Parathyroid adenoma (tissue), 2 donors: Measurements from ENCODE around the gene SKIDA1.

ENCODE experiments used
- H2AFZ ChIP-seq: fragments of 300-600 bp; sonication (generic); one replicate; pipeline ENCODE4 v1.7.0; 2017; ENCODE audit warnings: antibody characterized with exemption, mild to moderate bottlenecking
- H3K27ac ChIP-seq: fragments of 300-600 bp; sonication (generic); one replicate; pipeline ENCODE4 v1.7.0; 2017
- H3K27me3 ChIP-seq: fragments of 300-600 bp; sonication (generic); one replicate; pipeline ENCODE4 v1.7.0; 2017; ENCODE audit warnings: low read length; ENCODE audit not compliant: control insufficient read depth, insufficient read depth
- H3K36me3 ChIP-seq: fragments of 300-600 bp; sonication (generic); one replicate; pipeline ENCODE4 v1.7.0; 2017; ENCODE audit warnings: low read length; ENCODE audit not compliant: control insufficient read depth, insufficient read depth
- H3K4me1 ChIP-seq: fragments of 300-600 bp; sonication (generic); one replicate; pipeline ENCODE4 v1.7.0; 2017; ENCODE audit warnings: control low read depth
- H3K4me2 ChIP-seq: fragments of 300-600 bp; sonication (generic); one replicate; pipeline ENCODE4 v1.7.0; 2017; ENCODE audit warnings: low read length
- H3K4me3 ChIP-seq: fragments of 300-600 bp; sonication (generic); one replicate; pipeline ENCODE4 v1.7.0; 2017; ENCODE audit warnings: low read depth, low read length
- H3K79me2 ChIP-seq: fragments of 300-600 bp; sonication (generic); one replicate; pipeline ENCODE4 v1.7.0; 2017; ENCODE audit warnings: control low read depth
- H3K9ac ChIP-seq: fragments of 300-600 bp; sonication (generic); one replicate; pipeline ENCODE4 v1.7.0; 2017; ENCODE audit warnings: mild to moderate bottlenecking
- H3K9me3 ChIP-seq: fragments of 300-600 bp; sonication (generic); one replicate; pipeline ENCODE4 v1.7.0; 2017; ENCODE audit warnings: low read length; ENCODE audit not compliant: control insufficient read depth
- CTCF ChIP-seq: fragments of 300-600 bp; sonication (generic); IDR thresholded peaks from one replicate; pipeline ENCODE4 v1.7.0; 2017; ENCODE audit warnings: antibody characterized with exemption, mild to moderate bottlenecking
- donor health status: primary hyperparathyroidism.

SKIDA1 gene

DNA sequence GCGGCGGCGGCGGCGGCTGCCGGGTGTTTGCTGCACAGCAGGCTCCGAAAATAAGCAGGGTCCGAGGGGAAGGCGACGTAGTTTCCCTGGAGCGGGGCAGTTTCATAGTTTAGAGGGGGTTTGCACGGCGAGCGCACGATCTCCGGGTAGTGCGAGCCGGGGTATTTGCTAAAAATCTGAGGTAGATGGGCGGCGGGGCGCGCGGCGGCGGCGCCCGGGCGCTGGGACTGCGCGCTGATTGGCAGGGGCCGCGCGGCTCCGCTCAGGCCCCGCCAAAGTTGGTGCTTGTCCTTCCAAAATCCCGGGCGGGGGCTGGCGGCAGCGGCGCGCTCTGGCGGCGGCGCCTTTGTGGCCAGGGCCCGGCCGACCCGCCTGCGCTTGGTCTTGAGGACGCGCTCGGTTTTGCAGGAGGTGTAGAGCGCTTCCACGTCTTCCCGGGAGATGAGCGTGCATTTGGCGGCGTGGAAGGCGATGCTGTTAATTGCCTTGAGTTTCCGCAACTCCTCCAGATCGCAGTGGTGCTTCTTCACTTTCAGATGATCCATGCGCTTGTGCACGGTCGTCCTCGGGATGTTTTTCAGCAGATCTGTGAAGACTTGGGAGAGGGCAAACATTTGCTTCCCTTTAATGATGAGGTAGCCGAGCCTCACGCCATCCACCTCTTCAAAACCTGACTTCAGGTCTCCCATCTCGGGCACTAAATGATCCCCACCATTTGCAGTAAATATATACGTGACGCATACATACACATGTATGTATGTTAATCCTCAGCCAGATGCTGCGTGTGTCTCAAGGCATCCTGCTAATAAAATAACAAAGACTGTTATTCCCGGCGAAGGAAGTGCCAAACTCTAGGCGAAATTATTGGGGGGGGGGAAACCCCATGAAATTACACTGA is 8.1 kb downstream of the SKIDA1 start:
- no peaks in the 10 kb centered on the region for H3K79me2 ChIP-seq
- peak overlapping the region; percentile 79 for H2AFZ ChIP-seq
- peak overlapping the region; percentile 94 for H3K4me2 ChIP-seq
- no peak overlapping the region for H3K9ac ChIP-seq
- no peaks in the 10 kb centered on the region for H3K27me3 ChIP-seq
- no peaks in the 10 kb centered on the region for H3K36me3 ChIP-seq
- H3K27ac ChIP-seq: peak overlapping the region; percentile 70
- no peak for TF ChIP-seq CTCF
- peak overlapping the region; percentile 61 for H3K4me3 ChIP-seq
- peaks cover 12% of the 10 kb centered on the region for H3K4me1 ChIP-seq
- no peaks in the 10 kb centered on the region for H3K9me3 ChIP-seq

DNA sequence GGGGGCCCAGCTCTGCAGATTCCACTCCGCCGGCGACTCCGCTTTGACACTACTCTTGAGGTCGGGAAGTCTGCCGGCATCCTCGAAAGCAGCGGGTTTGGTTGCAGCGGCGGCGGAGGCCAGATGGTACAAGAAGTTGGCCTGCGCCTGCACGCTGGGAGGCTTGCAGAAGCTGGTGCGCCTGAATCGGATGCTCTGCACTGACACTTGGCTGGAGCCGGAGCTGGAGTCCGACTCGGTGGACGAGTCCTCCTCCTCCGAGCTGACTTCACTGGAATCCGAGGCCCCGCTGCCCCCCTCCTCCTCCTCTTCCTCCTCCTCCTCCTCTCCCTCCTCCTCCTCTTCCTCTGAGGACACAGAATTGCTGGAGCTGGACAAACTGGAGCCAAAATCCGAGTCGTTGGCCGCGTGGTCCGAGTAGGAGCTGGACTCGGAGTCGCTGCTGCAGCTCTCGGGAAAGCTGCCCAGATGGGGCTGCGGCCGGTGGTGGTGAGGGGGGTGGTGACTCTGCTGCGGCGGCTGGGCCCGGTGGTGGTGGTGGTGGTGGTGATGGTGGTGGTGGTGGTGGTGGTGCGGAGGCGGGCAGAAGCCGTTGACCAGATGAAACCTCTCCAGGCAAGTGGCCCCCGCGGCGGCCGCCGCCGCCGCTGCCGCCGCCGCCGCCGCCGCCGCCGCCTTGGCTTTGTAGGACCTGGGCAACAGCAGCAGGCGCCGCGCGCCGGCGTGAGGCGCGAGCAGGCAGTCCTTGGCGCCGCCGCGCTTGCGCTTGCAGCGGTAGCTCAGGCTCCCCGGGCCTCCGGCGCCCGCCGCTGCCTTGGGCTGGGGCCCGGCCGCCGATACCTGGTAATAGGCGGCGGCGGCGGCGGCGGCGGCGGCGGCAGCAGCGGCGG is 9.0 kb downstream of the SKIDA1 start:
- Histone ChIP-seq H3K9ac (no peak overlapping the region), H3K27me3 (no peaks in the 10 kb centered on the region)

DNA sequence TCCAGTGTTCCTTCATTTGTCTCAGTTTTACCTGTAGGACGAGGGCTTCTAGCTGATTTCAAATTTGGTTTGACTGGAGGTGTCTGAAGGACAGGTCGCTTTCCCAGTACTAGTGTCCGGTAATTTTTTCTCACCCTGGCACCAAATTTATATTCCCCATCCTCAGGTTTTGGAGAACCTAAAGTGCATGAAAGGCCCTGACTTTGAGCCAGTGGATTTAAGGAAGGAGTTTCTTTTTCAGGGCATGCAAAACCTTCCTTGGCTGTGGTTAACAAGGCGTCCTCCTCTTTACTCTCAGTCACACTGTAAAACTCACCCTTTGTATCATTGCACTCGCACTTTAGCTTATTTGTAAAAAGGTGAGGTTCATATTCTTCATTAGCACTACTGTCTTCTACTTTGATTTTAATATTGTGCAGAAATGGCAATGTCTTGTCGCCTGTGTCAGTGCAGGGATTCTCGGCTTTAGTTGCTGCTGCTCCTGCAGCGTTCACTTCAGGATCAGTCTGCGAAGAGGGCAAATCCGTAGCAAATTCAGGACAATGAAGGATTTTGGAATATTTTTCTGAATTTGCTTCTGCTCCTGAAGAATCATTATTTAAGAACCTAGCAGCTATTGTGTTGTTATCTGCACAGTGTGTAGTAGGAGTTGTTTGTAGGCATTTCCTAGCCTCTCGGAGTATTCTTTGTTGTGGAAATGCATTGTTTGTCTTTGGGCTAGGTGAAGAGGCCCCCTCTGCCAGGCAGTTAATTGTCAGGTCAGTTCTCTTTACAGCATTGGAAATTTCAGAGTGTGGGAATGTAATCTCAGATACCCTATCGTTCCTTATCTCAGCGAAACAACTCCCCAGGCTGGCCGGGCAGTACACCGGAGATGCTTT is 9.9 kb downstream of the SKIDA1 start:
- Histone ChIP-seq H3K36me3 (no peaks in the 10 kb centered on the region), H3K79me2 (no peaks in the 10 kb centered on the region), H3K4me1 (peaks cover 12% of the 10 kb centered on the region), H2AFZ (peak overlapping the region; percentile 81), H3K27me3 (no peaks in the 10 kb centered on the region), H3K9ac (no peak overlapping the region), H3K4me2 (peak overlapping the region; percentile 78), H3K27ac (peak overlapping the region; percentile 57), H3K9me3 (no peaks in the 10 kb centered on the region), H3K4me3 (peak overlapping the region; percentile 53)
- no peak for TF ChIP-seq CTCF

More for the DNA sequence above, 9.0 kb downstream of the SKIDA1 start:
- H3K9me3 ChIP-seq: no peaks in the 10 kb centered on the region
- H3K79me2 ChIP-seq: no peaks in the 10 kb centered on the region
- H3K36me3 ChIP-seq: no peaks in the 10 kb centered on the region
- peak overlapping the region; percentile 81 for H2AFZ ChIP-seq
- peak overlapping the region; percentile 61 for H3K4me3 ChIP-seq
- TF ChIP-seq CTCF: no peak
- peak overlapping the region; percentile 70 for H3K27ac ChIP-seq
- peak overlapping the region; percentile 78 for H3K4me2 ChIP-seq
- H3K4me1 ChIP-seq: peaks cover 12% of the 10 kb centered on the region

GRCh38 chr10:21514818-21515351 is 10.6 kb downstream of the SKIDA1 start:
- Histone ChIP-seq H2AFZ (no peak overlapping the region), H3K9me3 (no peaks in the 10 kb centered on the region), H3K27me3 (no peaks in the 10 kb centered on the region), H3K4me1 (peaks cover 12% of the 10 kb centered on the region), H3K4me2 (peak overlapping the region; percentile 78), H3K27ac (no peak overlapping the region), H3K36me3 (no peaks in the 10 kb centered on the region), H3K4me3 (peak overlapping the region; percentile 53), H3K9ac (no peak overlapping the region), H3K79me2 (no peaks in the 10 kb centered on the region)
- TF ChIP-seq CTCF: no peak
